Bone marrow (tissue), 2 donors: ENCODE results near the gene TNPO2.
A peak's percentile ranks its signal among the peaks of the same experiment; 100 is the strongest.
"Not testable (repeated sequence)": the region's sequence is repeated elsewhere in the genome, so short reads cannot be mapped to it uniquely, and the experiment has no call there.

Source experiments
- DNase-seq, 2 donors: peaks; one replicate each; lab custom pipeline; 2025; lab: John Stamatoyannopoulos, UW

TNPO2 gene

DNA sequence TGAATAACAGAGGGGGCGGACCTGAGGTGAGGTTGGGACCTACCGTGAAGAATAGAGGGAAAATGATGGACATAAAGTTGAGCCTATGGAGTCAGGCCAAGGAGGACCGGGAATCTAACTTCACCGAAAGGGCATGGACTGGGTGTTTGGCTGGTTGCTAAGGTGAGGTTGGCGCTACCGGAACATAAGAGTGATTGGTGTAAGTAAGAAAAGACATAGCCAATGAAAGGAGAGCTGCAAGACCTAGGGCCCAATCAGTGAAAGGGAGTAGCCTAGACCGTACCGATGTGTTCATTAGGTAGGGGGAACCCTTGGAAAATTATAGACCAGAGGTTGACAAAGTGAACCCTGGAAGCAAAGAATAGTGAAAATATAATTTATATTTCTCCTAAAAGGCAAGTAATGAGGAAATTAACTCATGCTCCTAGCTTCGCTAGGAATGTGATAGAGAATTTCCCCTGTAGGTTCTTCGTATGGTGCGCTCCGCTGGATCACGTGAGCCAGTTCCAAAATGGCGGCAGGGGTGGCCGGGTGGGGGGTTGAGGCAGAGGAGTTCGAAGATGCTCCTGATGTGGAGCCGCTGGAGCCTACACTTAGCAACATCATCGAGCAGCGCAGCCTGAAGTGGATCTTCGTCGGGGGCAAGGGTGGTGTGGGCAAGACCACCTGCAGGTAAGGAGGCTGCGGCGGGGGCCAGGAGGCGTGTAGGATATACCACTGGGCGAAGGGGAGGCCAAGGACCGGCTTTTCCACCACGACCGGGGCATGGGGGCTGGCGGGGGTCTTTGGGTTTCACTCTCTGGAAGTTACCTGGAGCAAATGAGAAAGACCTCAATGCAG, 13.5 kb upstream of the TNPO2 start, which contains the start of gene GET3:
GET3 (plus strand) TSS at position 503 of the 840 bp plus-strand sequence; CDS start at position 512, 9 bp downstream.
- DNase-seq: peak; percentile 56 to 96

DNA sequence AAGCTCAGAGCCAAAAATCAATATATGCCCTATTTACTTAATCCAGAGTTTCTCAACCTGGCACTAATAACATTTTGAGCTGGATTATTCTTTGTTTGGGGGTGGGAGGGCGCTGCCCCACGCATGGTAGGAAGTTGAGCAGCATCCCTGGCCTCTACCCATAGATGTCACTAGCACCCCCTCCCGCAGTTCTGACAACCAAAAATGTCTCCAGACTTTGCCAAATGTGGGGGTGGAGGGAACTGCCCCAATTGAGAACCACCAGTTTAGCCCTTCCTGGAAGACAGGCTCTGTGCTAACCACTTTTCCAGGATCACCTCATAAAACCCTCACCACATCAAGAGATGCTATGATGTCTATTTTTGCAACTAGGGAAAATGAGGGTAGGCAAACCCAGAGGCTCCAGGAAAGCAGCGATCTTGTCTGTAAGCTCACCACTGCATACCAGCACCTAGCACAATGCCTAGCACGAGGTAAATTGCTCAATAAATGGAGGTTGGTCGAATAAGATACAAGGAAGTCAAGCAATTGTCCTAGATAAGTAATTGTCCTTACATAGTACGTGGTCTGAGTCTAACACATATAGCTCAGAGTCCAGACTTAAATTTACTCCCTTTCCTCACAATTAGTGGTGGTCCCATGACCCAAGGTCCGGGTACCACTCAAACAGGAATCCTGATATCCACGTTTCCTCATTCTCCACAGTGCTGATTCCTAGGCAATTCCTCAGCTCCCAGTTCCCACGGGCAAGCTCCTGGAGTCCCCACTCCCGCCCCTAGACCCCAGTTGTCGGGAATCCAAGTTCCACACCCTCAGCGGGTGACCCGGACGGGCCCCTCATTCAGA, 9.9 kb upstream of the TNPO2 start:
- DNase-seq: peak; percentile 3 to 14

DNA sequence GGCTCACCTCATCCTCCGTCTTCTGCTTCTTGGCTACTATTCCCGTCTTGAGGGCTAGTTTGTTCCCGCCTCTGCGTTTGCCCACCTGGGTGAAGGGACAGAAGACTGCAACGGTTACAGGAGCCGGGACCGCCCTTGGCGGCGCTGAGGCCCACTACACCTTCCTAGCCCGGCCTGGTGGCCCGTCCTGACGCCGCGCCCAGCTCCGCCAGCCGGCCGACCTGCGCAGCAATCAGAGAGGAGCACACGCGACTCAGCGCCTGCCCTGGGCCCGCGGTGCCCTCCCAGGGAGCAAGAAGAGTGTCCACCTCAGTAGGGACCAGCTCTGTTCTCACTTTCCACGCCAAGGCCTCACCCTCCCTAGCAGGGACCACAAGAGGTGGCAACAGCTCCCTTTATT, 7.6 kb upstream of the TNPO2 start:
- DNase-seq: no peak

DNA sequence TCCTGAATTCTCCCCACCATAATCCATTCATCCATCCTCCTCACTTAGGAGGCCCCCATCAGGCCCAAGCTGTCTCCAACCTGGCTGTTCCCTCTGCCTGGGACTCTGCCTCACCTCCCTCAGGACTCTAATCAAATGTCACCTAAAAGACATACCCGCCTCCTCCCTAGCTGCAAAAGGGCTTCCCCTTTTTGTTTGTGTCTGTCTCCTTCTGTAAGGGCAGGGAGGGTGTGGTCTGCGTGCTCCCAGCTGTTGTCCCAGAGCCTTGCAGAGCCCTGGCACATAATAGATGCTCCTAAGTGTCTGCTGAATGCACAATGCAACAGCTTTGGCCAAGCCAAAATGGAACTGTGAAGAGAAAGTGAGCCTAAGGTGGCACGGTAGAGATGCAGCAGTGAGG, 6.3 kb upstream of the TNPO2 start:
- DNase-seq: no peak

DNA sequence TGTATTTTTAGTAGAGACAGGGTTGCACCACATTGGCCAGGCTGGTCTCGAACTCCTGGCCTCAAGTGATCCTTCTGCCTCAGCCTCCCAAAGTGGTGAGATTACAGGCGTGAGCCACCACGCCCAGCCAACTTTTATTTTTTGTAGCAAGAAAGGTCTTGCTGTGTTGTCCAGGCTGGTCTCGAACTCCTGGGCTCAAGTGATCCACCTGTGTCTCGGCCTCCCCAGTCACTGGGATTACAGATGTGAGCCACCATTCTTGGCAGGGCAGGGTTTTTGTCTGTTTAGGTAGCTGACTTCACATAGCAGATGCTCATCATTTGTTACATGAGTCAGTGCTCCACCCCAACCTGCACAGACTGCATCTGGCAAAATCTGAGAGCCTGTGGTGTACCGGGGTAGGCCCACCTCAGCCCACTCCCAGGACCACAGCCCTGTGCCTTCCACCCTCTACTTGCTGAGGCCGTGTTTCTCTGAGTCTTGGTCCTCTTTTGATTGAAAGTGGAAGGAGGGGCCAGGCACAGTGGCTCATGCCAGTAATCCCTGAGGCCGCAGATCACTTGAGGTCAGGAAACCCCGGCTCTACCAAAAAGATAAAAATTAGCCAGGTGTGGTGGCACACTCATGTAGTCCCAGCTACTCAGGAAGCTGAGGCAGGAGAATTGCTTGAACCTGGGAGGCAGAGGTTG, 4.2 kb upstream of the TNPO2 start:
- DNase-seq: no peak

DNA sequence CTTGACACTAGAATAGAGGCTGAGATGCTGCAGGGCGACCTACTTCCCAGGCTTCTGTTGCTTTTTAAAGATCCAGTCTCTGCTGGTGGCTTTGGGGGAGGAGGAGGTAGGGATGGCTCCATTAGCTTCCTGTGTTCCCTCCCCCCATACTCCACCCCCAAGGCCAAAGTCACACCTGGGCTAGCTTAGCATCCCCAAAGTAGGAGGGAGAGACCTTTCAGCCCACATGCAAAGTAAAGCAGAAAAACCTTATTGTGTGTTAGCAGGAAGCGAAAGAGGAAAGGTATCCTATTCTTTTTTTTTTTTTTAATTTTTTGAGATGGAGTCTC, 3.2 kb upstream of the TNPO2 start:
- DNase-seq: no peak

DNA sequence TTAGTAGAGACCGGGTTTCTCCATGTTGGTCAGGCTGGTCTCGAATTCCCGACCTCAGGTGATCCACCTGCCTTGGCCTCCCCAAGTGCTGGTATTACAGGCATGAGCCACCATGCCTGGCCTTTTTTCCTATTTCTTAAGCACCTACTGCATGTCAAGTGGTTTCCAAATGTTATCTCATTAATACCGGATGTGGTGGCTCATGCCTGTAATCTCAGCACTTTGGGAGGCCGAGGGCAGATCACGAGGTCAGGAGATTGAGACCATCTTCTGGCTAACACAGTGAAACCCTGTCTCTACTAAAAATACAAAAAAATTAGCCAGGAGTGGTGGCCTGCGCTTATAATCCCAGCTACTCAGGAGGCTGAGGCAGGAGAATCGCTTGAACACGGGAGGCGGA, 1.9 kb upstream of the TNPO2 start:
- DNase-seq: not testable (repeated sequence)

DNA sequence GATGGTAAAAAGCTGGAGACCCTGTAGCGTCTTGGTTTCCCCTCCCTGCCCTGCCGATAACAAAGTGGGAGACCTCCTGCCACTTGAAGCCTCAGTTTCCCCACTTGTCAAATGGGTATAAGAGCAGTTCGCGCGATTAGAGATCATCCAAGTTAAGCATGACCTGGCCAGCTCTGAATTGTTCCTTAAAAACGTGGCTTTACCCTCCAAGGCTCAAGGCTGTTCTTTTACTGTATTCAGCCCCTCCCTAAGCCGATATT, 421 bp downstream of the TNPO2 start:
- DNase-seq: no peak

DNA sequence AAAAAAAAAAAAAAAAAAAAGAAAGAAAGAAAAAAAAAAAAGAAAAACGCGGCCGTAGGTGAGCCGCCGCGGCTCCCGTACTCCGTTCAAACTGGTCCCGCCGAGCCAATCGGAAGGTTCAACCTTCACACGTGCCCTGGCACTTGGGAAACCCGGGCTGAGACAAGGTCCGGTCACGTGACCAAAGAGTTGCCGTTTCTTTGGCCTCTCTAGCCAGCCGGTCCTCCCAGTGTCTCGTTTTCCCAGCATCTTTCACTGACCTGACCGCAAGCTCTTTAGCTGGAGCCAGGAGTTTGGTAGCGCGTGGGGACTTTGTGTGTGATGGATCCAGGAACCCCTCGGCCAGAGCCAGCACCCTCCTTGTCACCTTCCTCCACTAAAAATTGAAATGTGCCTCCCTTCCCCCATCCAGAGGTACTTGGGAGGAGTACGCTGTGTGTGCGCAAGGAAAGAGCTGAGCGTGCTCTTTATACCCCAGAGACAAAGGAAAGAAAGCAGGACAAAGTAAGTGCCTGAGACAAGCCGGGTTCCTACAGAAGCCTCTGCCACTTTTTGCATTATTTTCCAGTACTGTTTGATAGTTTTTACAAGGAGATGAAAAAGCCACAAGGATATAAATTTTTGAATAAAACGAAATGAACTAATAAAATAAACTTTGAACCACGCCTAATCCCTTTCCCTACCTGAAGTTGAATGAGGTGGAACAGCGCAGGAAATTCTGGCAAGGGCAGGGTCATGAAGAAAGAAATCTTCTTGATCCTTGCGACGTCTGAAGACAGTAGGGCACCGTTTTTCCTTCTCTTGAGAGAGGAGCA, 959 bp downstream of the TNPO2 start:
- DNase-seq: peak; percentile 67 to 93

DNA sequence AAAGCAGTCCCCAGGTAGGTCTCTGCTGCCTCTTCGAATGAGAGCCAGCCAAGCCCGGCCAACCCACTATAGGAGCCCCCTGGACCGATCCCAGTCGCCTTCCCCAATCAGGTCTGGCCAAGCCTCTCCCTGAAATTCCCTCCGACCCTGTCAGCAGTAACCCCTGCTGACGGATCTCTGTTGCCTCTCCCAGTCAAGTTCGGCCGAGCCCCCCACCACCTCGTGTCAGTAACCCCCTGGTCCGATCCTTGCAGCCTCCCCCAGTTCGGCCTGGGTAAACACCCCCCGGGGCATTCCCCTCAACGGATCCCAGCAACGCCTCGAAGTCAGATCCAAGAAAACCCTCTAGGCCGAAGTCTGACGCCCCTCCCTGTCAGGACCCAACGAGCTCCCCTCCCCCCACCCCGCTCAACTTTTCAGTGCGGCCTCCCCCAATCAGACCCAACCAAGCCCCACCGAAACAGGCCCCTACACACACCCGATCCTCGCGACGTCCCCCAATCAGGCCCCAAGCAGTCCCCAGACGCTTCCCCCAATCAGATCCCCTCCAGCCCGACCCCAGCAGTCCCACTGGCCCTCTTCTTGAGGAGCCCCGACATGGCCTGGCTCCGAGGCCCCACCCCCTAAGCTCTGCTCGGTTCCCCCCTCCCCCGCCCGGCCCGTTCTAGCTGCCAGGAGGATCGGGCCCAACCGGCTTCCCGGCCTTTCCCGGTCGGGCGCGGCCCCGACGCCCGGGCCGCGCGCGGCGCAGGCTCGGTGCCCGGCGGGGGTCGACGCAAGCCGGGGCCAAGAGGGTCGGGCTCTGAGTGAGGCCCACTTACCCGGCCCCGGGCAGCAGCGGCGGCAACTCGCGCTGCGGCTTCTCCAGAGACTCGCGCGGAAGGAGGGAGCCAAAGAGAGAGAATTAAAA, 1.8 kb downstream of the TNPO2 start:
- peak; percentile 31 to 43 for DNase-seq

DNA sequence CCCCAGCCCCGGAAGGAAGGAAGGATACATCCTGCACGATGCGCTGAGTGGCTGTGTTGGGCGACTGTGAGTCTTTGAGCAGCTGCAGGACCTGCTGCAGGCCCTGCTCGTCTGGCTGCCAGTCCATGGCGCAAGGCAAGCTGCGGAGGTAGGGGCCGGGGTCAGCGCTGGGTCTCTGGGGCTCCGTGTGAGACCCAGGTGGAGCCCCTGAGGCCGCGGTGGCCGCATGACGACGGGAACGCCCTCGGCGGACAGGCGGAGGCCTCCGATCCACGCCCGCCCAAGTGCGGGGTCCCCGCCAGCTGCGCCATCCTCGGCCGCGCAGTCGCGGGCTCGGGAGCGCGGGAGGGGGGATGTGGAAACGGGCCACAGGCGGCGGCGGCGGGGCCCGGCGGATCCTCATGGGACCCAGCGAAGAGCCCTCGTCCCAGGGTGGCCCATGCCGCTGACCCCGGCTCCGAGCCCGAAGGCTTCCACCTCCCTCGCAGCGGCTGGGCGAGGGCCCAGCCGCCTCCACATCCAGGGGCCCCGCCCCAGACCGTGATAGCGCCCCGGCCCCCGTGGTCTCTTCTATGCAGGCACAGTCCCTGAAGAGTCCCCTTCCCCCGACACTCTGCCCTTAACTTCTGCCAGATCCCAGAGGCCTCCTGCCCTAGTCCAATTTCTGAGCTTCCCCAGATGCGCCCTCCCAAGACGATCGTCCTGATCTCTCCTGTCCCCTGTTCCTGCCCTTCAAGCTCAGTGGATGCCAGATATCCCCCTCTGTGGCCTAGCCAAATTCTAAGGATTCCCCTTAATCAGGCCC, 2.7 kb downstream of the TNPO2 start:
- DNase-seq: no peak

DNA sequence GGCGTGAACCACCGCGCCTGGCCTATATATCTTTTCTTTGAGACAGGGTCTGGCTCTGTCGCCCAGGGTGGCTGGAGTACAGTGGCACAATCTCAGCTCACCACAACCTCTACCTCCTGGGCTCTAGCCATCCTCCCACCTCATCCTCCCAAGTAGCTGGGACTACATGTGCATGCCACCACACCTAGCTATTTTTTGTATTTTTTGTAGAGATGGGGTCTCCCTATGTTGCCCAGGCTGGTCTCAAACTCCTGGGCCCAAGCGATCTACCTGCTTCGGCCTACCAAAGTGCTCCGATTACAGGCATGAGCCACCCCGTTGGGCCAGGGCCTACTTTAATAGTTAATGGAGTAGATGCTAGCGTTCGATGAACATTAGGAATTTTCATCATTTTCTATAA, 3.4 kb downstream of the TNPO2 start:
- DNase-seq: no peak

DNA sequence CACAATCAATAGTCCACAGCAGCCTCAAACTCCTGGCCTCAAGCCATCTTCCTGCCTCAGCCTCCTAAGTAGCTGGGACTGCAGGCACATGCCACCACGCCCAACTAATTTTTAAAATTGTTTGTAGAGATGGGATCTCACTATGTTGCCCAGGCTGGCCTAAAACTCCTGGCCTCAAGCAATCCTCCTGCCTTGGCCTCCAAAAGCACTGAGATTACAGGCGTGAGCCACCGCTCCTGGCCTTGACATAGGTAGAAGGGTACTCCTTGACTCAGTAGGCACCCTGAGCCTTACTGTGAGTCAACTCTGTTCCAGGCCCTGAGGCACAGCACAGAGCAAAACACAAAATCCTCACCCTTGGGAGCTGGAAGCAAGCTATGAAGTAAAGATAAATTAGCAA, 7.8 kb downstream of the TNPO2 start:
- DNase-seq: no peak

DNA sequence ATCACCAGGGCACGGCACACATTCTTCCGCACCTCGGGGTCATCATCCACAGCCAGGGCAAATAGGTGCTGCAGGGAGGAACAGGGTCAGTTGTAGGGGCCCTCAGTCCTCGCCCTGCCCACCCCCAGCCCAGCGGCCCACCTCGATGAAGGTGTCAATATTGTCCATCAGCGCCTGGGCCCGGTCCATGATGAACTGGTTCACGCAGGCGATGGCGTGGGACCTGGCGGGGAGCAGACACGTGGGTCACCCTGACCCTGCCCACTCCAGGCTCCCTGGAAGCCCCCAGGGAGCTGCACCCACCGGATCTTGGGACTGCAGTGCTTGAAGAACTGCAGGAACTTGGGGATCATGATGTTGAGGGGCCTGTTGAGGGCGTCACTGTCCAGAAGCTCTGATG, 8.6 kb downstream of the TNPO2 start:
- no peak for DNase-seq

DNA sequence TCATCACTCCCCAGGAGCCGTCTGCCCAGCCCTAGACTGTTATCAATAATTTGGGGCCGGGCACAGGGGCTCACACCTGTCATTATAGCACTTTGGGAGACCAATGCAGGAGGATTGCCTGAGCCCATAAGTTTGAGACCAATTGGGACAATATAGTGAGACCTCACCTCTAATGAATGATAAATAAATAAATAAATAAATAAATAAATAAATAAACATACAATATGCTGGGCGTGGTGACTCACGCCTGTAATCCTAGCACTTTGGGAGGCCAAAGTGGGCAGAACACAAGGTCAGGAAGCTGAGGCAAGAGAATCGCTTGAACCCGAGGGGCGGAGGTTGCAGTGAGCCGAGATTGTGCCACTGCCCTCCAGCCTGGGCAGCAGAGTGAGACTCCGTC, 10.4 kb downstream of the TNPO2 start:
- not testable (repeated sequence) for DNase-seq

DNA sequence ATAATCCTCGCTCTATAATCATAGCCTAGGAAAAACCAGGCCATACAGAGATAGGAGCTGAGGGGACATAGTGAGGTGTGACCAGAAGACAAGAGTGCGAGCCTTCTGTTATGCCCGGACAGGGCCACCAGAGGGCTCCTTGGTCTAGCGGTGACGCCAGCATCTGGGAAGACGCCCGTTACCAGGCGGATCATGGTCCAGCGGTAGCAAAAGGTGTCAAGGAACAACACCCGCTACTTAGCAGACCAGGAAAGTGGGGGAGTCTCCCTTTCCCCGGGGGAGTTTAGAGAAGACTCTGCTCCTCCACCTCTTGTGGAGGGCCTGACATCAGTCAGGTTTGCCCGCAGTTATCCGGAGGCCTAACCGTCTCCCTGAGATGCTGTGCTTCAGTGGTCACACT, 11.7 kb downstream of the TNPO2 start:
- not testable (repeated sequence) for DNase-seq

DNA sequence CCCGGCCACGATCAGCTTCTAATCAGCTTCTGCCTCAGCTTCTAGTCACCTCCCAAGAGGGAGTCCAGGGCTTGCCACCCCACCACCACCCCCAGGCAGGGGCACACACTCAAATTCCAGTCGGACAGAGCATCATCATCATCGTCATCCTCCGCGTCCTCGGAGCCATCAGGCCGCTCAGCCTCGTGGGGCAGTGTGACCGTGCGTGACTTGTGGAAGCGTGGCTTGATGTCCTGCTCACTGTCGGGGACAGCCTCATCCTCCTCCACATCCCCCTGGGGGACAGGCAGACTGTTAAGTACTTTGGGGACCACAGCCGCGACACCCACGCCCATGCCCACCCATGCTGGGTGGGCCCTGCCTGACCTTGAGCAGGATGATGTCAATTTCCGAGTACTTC, 12.5 kb downstream of the TNPO2 start:
- no peak for DNase-seq

DNA sequence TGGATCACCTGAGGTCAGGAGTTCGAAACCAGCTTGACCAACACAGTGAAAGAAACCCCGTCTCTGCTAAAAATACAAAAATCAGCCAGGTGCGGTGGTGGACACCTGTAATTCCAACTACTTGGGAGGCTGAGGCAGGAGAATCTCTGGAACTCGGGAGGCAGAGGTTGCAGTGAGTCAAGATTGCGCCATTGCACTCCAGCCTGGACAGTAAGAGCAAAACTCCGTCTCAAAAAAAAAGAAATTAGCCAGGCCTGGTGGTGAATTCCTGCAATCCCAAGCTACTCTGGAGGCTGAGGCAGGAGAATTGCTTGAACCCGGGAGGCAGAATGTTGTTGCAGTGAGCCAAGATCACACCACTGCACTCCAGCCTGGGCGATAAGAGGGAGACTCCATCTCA, 15.1 kb downstream of the TNPO2 start:
- DNase-seq: no peak

DNA sequence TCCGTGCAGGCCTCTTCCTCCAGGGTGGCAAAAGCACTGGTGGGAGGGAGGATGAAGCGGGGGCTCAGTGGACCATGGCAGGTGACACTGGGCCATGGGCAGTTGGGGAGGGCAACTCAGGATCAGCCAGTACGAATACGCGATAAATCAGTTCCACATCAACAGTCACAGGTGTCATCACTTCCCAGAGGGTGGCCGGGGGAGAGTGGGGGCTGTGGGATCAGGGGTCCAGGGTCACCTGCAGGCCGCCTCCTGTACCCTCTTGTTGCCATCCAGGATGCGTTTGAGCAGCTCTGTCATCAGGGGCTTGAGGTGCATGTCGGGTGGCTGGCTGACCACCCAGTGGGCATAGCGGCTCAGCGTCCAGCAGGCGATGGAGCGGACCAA, 17.4 kb downstream of the TNPO2 start:
- no peak for DNase-seq

DNA sequence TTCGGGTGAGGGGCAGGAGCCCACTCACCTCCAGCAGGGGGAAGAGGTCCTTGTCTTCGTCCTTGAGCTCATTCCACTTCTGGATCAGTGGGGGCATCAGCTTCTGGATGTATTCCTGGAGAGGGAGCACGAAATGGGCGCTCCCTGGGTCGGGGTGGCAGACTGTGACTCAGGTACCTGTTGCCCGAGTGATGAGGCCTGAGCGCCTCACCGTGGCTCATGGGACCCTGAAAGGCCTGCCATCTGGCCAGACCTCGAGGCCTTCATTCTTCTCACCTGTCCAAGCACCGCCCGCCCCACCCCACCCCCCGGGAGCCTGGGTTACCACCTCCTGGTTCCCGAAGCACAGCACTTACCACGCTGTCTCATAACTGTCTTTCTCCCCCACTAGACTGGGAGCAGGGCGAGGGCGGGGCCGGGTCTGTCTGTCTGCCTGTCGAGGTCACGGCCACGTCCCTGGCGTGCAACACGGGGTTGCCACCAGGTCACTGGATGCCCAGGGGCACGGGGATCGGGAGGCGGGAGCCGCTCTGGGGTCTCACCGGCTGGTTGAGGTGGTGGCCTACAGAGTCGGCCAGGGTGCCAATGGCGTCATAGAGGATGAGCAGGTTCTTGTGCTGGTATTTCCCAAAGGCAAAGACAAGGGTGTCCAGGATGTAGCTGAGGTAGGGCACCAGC, 17.9 kb downstream of the TNPO2 start:
- no peak for DNase-seq
